Suprapubic skin (tissue), 3 donors: Measurements from ENCODE around the gene NOS1AP.

Source experiments
- EP300 ChIP-seq: sonication (generic); formaldehyde crosslinking; IDR thresholded peaks from one replicate; pipeline ENCODE4 v1.6.1; 2017; ENCODE audit warnings: antibody characterized with exemption
- TF ChIP-seq, protein P1 (sequence below), 2 donors: fragments of 200-600 bp in 1 of 2; fragments of 450-650 bp in 1 of 2; sonication (generic) in 1 of 2; IDR thresholded peaks; one replicate each; pipeline ENCODE4 v1.5.1; 2016 to 2019; ENCODE audit warnings: antibody characterized with exemption in 2 of 2, mild to moderate bottlenecking in 1 of 2, moderate library complexity in 1 of 2

- no peak for TF ChIP-seq EP300
- TF ChIP-seq, protein P1, sequence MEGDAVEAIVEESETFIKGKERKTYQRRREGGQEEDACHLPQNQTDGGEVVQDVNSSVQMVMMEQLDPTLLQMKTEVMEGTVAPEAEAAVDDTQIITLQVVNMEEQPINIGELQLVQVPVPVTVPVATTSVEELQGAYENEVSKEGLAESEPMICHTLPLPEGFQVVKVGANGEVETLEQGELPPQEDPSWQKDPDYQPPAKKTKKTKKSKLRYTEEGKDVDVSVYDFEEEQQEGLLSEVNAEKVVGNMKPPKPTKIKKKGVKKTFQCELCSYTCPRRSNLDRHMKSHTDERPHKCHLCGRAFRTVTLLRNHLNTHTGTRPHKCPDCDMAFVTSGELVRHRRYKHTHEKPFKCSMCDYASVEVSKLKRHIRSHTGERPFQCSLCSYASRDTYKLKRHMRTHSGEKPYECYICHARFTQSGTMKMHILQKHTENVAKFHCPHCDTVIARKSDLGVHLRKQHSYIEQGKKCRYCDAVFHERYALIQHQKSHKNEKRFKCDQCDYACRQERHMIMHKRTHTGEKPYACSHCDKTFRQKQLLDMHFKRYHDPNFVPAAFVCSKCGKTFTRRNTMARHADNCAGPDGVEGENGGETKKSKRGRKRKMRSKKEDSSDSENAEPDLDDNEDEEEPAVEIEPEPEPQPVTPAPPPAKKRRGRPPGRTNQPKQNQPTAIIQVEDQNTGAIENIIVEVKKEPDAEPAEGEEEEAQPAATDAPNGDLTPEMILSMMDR (IDR thresholded peaks at IDR 0.05), result no peak
Observed at GRCh38 chr1:162381383-162381782, 311.9 kb downstream of the NOS1AP start, which contains the start of gene C1orf226.
